WI38 (cell line): ENCODE data around the gene CLIC6.

Experiments used
- H3K4me3 ChIP-seq: 2 replicates; pipeline ENCODE4 v1.5.1; 2011; ENCODE audit warnings: low read depth, mild to moderate bottlenecking, control low read depth, low read length
- TF ChIP-seq, protein P1 (sequence below): IDR thresholded peaks from 2 replicates; pipeline ENCODE4 v1.5.1; 2012; ENCODE audit warnings: low read depth, mild to moderate bottlenecking, control low read depth, low read length

Gene CLIC6

DNA sequence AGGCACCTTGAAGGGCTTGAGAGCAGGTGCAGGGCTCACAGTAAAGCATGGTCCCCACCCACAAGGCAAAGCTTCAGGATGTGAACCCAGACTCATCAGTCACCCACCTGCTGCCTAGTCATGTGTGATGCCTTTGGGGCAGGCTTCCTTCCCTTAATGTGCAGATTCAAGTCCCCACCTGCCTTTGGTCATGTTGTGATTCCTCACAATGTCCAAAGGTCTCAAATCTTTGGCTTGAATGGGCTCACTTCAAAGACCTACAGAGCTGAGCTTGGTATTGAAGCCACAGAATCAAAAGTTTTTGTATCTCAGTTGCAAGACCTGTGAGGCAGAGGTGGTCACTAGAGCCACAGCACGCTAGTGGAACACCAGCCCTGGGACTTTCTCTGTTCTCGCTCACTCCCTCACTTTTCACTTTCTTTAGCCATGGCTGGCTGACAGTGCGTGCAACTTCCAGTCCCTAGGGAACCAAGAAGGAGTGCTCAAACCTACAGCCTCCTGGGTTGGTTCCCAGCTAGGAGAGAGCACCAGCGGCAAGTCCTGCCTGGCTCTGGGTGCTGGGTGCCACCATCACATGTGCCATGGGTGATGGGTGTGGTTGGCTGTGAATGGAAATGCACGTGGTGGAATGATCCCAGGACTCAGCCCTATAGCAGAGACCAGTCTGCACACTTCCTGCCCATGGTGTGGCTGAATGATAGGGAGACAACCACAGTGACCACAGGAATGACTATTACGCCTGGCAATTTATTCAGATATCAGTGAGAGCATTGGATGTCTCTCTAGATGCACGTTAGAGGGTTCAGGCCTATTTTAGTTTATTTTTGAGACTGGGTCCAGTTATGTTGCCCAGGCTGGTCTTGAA, 26.4 kb upstream of the CLIC6 start:
- no peak overlapping the region for H3K4me3 ChIP-seq
- TF ChIP-seq, protein P1, sequence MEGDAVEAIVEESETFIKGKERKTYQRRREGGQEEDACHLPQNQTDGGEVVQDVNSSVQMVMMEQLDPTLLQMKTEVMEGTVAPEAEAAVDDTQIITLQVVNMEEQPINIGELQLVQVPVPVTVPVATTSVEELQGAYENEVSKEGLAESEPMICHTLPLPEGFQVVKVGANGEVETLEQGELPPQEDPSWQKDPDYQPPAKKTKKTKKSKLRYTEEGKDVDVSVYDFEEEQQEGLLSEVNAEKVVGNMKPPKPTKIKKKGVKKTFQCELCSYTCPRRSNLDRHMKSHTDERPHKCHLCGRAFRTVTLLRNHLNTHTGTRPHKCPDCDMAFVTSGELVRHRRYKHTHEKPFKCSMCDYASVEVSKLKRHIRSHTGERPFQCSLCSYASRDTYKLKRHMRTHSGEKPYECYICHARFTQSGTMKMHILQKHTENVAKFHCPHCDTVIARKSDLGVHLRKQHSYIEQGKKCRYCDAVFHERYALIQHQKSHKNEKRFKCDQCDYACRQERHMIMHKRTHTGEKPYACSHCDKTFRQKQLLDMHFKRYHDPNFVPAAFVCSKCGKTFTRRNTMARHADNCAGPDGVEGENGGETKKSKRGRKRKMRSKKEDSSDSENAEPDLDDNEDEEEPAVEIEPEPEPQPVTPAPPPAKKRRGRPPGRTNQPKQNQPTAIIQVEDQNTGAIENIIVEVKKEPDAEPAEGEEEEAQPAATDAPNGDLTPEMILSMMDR, result no peak

DNA sequence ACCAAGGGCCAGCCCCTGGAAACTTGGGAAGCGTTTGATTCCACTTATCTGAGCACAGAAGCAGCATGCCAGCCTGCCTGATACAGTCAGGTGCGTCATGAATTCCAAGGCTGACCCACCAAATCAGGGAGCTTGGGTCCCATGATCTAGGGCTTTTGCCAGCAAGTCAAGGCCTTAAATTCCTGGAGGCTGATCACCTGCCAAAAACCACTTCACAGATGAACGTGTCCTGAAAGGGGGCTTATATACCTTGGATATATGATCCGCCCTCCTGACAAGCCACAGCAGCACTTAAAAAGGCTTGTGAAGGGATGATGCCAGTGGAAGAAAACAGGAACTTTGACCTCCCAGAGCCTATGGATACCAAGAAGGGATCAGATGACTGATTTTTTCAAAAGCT, 24.0 kb upstream of the CLIC6 start:
- no peak overlapping the region for H3K4me3 ChIP-seq
- TF ChIP-seq, protein P1, result no peak

DNA sequence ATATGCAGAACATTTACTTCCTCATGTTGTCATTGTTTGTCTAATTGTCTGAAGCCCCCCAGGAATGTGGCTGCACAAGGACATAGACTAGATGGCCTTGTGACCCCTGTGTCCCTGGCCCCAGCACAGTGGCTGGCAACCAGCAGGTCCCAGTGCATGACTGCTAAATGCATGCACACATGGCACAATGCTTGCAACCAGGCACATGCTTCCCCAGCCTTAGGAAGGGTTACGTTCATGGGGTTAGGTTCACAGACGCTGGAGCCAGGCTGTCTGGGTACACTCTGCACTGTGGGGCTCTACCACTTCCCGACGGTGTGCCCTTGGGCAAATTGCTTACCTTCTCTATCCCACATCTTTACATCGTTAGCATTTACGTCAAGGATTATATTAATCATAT, 21.2 kb upstream of the CLIC6 start:
- TF ChIP-seq, protein P1, result no peak
- H3K4me3 ChIP-seq, result no peak overlapping the region

DNA sequence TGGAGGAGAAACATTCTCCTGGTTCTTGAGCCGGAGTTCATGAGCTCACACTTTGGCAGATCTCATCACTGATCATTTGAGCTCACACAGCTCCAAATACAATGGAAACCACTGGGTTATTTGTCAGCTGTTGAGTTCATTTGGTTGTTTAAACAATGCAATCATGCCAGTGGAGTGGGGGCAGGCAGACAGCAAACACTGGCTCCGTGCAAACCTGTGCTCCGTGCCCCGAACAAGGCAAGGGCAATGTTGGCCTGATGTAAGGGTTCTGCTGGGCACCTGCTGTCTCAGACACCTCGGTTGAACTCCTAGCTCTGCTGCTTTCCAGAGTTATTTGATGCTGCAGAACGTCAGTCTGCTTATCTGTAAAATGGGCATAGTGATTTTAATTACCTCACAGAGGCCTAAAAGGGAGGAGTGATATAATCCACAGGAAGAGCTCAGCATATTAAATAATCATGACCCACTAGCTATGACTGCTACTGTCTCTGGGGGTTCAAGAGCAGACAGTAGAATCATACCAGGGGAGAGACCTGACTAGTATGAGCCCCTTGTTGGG, 20.0 kb upstream of the CLIC6 start:
- H3K4me3 ChIP-seq, result no peak overlapping the region
- TF ChIP-seq, protein P1, result no peak

DNA sequence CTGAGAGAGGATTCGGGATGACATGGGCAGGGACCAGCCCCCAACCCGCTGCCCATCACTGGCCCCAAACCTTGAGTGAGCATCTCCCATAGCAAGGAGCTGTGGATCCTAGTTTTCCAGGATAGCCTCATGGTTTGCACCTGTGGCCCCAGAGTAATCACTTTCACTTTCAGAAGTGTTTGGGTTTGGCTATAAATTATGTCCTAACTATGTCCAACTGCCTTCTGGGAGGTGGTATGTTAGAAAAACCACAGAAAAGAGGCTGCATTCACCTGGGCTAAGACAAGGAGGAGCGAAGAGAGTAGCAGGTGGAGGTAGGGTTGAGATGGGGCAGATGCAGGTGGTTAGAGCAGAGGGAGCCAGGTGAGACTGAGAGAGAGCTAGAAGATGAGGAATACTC, 19.4 kb upstream of the CLIC6 start:
- H3K4me3 ChIP-seq, result no peak overlapping the region
- TF ChIP-seq, protein P1, result no peak

DNA sequence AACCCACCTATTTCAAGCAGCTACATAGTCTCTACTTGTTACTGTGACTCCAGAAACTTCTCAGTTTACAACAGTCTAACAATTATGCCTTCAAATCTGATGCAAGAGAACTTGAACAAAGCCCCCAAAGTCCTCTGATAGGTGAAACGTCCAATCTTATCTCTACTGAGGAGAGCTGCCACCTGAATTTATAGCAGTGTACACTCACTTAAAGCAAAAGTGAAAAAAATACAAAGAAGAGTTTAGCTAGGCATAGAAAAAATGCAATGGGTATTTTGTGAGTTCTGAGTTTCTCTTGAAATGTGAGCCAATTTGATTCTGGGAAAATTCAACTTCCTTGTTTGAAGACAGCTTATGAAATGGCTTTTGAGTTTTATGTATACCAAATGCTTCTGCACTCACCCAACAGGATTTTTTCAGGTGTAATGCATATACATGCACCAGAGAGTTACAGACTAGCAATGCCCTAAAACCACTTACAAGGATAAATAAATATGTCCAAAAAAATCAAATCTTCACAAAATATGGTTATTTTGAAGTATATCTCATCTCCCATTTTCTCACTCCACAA, 17.8 kb upstream of the CLIC6 start:
- no peak overlapping the region for H3K4me3 ChIP-seq
- TF ChIP-seq, protein P1, result no peak

DNA sequence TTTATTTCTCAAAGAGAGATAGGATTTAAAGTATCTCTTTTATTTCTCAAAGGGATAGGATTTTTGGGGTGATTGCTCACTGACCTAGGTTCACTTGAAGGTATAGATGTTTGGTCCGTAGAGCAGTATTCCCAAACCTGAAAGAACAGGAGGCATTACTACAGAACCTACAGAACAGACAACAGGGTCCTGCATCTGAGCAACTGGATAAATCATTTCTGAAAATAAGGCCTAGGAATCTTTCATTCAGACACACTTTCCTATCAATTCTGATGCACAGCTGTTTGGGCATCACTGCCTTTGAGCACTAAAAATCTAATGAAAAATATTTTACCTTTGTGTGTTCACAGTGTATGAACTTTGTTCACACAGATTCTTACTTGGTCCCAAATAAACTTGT, 17.2 kb upstream of the CLIC6 start:
- H3K4me3 ChIP-seq, result no peak overlapping the region
- TF ChIP-seq, protein P1, result no peak
